Activated naive CD8-positive, alpha-beta T cell treated with anti-CD3 and anti-CD28 coated beads for 36 hours (primary cell): ENCODE results near the gene TTC28. TPM values are rescaled to one million over a fixed set of nuclear protein-coding genes. Genes with fewer than 3 reads are reported as not detected.
"Not testable (repeated sequence)": the region's sequence is repeated elsewhere in the genome, so short reads cannot be mapped to it uniquely, and the experiment has no call there.

Experiments used
- DNase-seq: peaks from one replicate; pipeline ENCODE4 v3.0.0; 2021
- H3K27ac Mint-ChIP-seq: one replicate; pipeline ENCODE4 v1.8.0; 2022; ENCODE audit warnings: mild to moderate bottlenecking, moderate library complexity, mixed read lengths
- H3K27me3 Mint-ChIP-seq: one replicate; pipeline ENCODE4 v1.8.0; 2022; ENCODE audit warnings: mild to moderate bottlenecking, mixed read lengths
- H3K36me3 Mint-ChIP-seq: one replicate; pipeline ENCODE4 v1.8.0; 2021; ENCODE audit warnings: mild to moderate bottlenecking, mixed read lengths
- H3K4me1 Mint-ChIP-seq: one replicate; pipeline ENCODE4 v1.8.0; 2021; ENCODE audit warnings: mixed read lengths
- H3K4me3 Mint-ChIP-seq: one replicate; pipeline ENCODE4 v1.8.0; 2022; ENCODE audit warnings: mild to moderate bottlenecking, moderate library complexity, mixed read lengths
- H3K9me3 Mint-ChIP-seq: one replicate; pipeline ENCODE4 v1.8.0; 2022; ENCODE audit warnings: mixed read lengths
- total RNA-seq, 2 experiments: library from RNA; stranded (reverse); gene quantifications; one replicate each; pipeline ENCODE4 v1.2.3, GENCODE V29; 2021

TTC28 gene
- total RNA-seq, 2 experiments from 2014 or later = 1.0 to 1.9 TPM

- Mint-ChIP-seq H3K4me3 (no peak overlapping the region), H3K9me3 (no peaks in the 10 kb centered on the region), H3K4me1 (no peaks in the 10 kb centered on the region), H3K36me3 (no peaks in the 10 kb centered on the region), H3K27me3 (no peaks in the 10 kb centered on the region), H3K27ac (no peak overlapping the region)
- DNase-seq = no peak
These were observed 491.3 kb downstream of the TTC28 start for GRCh38 chr22:28188178-28188879.

GRCh38 chr22:28187612-28188011 is 492.0 kb downstream of the TTC28 start:
- Mint-ChIP-seq H3K4me3 (no peak overlapping the region), H3K27me3 (no peaks in the 10 kb centered on the region), H3K36me3 (no peaks in the 10 kb centered on the region), H3K9me3 (no peaks in the 10 kb centered on the region), H3K27ac (no peak overlapping the region), H3K4me1 (no peaks in the 10 kb centered on the region)
- no peak for DNase-seq

- H3K4me1 Mint-ChIP-seq = no peaks in the 10 kb centered on the region
- no peak overlapping the region for H3K4me3 Mint-ChIP-seq
- H3K36me3 Mint-ChIP-seq = no peaks in the 10 kb centered on the region
- DNase-seq = no peak
- no peak overlapping the region for H3K27ac Mint-ChIP-seq
- H3K9me3 Mint-ChIP-seq = no peaks in the 10 kb centered on the region
- no peaks in the 10 kb centered on the region for H3K27me3 Mint-ChIP-seq
These were observed 493.0 kb downstream of the TTC28 start for GRCh38 chr22:28186641-28187040.

GRCh38 chr22:28185130-28185529 is 494.5 kb downstream of the TTC28 start:
- H3K9me3 Mint-ChIP-seq = no peaks in the 10 kb centered on the region
- H3K27me3 Mint-ChIP-seq = no peaks in the 10 kb centered on the region
- H3K4me3 Mint-ChIP-seq = no peak overlapping the region

GRCh38 chr22:28183078-28183860 is 496.4 kb downstream of the TTC28 start:
- Mint-ChIP-seq H3K4me3 (no peak overlapping the region), H3K4me1 (no peaks in the 10 kb centered on the region), H3K9me3 (no peaks in the 10 kb centered on the region), H3K27me3 (no peaks in the 10 kb centered on the region), H3K36me3 (no peaks in the 10 kb centered on the region), H3K27ac (no peak overlapping the region)
- no peak for DNase-seq

More at GRCh38 chr22:28185130-28185529, 494.5 kb downstream of the TTC28 start:
- Mint-ChIP-seq H3K4me1 (no peaks in the 10 kb centered on the region), H3K36me3 (no peaks in the 10 kb centered on the region), H3K27ac (no peak overlapping the region)
- no peak for DNase-seq

GRCh38 chr22:28180804-28181731 is 498.6 kb downstream of the TTC28 start:
- no peak overlapping the region for H3K27ac Mint-ChIP-seq
- no peaks in the 10 kb centered on the region for H3K27me3 Mint-ChIP-seq
- H3K4me1 Mint-ChIP-seq = no peaks in the 10 kb centered on the region
- DNase-seq = no peak
- no peak overlapping the region for H3K4me3 Mint-ChIP-seq
- H3K36me3 Mint-ChIP-seq = no peaks in the 10 kb centered on the region
- H3K9me3 Mint-ChIP-seq = no peaks in the 10 kb centered on the region

- Mint-ChIP-seq H3K27ac (no peak overlapping the region), H3K4me1 (no peaks in the 10 kb centered on the region), H3K36me3 (no peaks in the 10 kb centered on the region), H3K4me3 (no peak overlapping the region), H3K9me3 (no peaks in the 10 kb centered on the region), H3K27me3 (no peaks in the 10 kb centered on the region)
- no peak for DNase-seq
These were observed 500.2 kb downstream of the TTC28 start for GRCh38 chr22:28179392-28179791.

- Mint-ChIP-seq H3K4me3 (no peak overlapping the region), H3K27me3 (no peaks in the 10 kb centered on the region), H3K4me1 (no peaks in the 10 kb centered on the region), H3K36me3 (no peaks in the 10 kb centered on the region), H3K27ac (no peak overlapping the region), H3K9me3 (no peaks in the 10 kb centered on the region)
- no peak for DNase-seq
These were observed 503.7 kb downstream of the TTC28 start for GRCh38 chr22:28175730-28176492.

- Mint-ChIP-seq H3K4me1 (no peaks in the 10 kb centered on the region), H3K27me3 (no peaks in the 10 kb centered on the region), H3K27ac (no peak overlapping the region), H3K4me3 (no peak overlapping the region), H3K36me3 (no peaks in the 10 kb centered on the region), H3K9me3 (no peaks in the 10 kb centered on the region)
- DNase-seq = no peak
These were observed 505.1 kb downstream of the TTC28 start for GRCh38 chr22:28174509-28174908.

- no peak overlapping the region for H3K27ac Mint-ChIP-seq
- DNase-seq = no peak
- H3K9me3 Mint-ChIP-seq = peaks cover 3% of the 10 kb centered on the region
- H3K4me3 Mint-ChIP-seq = no peak overlapping the region
- no peaks in the 10 kb centered on the region for H3K27me3 Mint-ChIP-seq
- H3K4me1 Mint-ChIP-seq = no peaks in the 10 kb centered on the region
- H3K36me3 Mint-ChIP-seq = peaks cover under 1% of the 10 kb centered on the region
These were observed 506.6 kb downstream of the TTC28 start for GRCh38 chr22:28172892-28173670.

- Mint-ChIP-seq H3K27me3 (no peaks in the 10 kb centered on the region), H3K4me1 (no peaks in the 10 kb centered on the region), H3K27ac (no peak overlapping the region), H3K4me3 (no peak overlapping the region), H3K36me3 (peaks cover 5% of the 10 kb centered on the region), H3K9me3 (peaks cover 8% of the 10 kb centered on the region)
- DNase-seq = no peak
These were observed 507.9 kb downstream of the TTC28 start for GRCh38 chr22:28171712-28172111.

- DNase-seq = no peak
- H3K4me1 Mint-ChIP-seq = no peaks in the 10 kb centered on the region
- peaks cover 9% of the 10 kb centered on the region for H3K36me3 Mint-ChIP-seq
- no peaks in the 10 kb centered on the region for H3K27me3 Mint-ChIP-seq
- H3K9me3 Mint-ChIP-seq = peaks cover 13% of the 10 kb centered on the region
- H3K27ac Mint-ChIP-seq = no peak overlapping the region
- no peak overlapping the region for H3K4me3 Mint-ChIP-seq
These were observed 508.5 kb downstream of the TTC28 start for GRCh38 chr22:28171115-28171514.

- not testable (repeated sequence) for H3K27ac Mint-ChIP-seq, DNase-seq, H3K27me3 Mint-ChIP-seq, H3K4me3 Mint-ChIP-seq, H3K4me1 Mint-ChIP-seq
- Mint-ChIP-seq H3K9me3 (peaks cover 22% of the 10 kb centered on the region), H3K36me3 (peaks cover 15% of the 10 kb centered on the region)
These were observed 510.3 kb downstream of the TTC28 start for GRCh38 chr22:28169314-28169713.

- peaks cover 5% of the 10 kb centered on the region for H3K36me3 Mint-ChIP-seq
- H3K9me3 Mint-ChIP-seq = peaks cover 3% of the 10 kb centered on the region
- no peak overlapping the region for H3K27ac Mint-ChIP-seq
- no peak overlapping the region for H3K4me3 Mint-ChIP-seq
- DNase-seq = no peak
- no peaks in the 10 kb centered on the region for H3K4me1 Mint-ChIP-seq
- H3K27me3 Mint-ChIP-seq = no peaks in the 10 kb centered on the region
These were observed 523.8 kb downstream of the TTC28 start for GRCh38 chr22:28155808-28156207.
